AG09309 (cell line): Measurements from ENCODE around the gene DHX58.

Experiments used
- DNase-seq: peaks from one replicate; pipeline ENCODE4 v3.0.0-alpha.2; 2010; ENCODE audit warnings: low read depth
- H3K4me3 ChIP-seq: 2 replicates; pipeline ENCODE4 v1.5.1; 2011; ENCODE audit warnings: mild to moderate bottlenecking, low read depth, low read length, moderate library complexity; ENCODE audit not compliant: control insufficient read depth
- TF ChIP-seq, protein P1 (sequence below): IDR thresholded peaks from 2 replicates; pipeline ENCODE4 v1.5.1; 2011; ENCODE audit warnings: mild to moderate bottlenecking, low read depth, low read length, inconsistent platforms; ENCODE audit not compliant: insufficient read depth, control insufficient read depth; ENCODE audit errors: missing control alignments

Gene DHX58

GRCh38 chr17:42051645-42052044 is 60.9 kb downstream of the DHX58 start:
- no peak overlapping the region for H3K4me3 ChIP-seq
- TF ChIP-seq, protein P1, sequence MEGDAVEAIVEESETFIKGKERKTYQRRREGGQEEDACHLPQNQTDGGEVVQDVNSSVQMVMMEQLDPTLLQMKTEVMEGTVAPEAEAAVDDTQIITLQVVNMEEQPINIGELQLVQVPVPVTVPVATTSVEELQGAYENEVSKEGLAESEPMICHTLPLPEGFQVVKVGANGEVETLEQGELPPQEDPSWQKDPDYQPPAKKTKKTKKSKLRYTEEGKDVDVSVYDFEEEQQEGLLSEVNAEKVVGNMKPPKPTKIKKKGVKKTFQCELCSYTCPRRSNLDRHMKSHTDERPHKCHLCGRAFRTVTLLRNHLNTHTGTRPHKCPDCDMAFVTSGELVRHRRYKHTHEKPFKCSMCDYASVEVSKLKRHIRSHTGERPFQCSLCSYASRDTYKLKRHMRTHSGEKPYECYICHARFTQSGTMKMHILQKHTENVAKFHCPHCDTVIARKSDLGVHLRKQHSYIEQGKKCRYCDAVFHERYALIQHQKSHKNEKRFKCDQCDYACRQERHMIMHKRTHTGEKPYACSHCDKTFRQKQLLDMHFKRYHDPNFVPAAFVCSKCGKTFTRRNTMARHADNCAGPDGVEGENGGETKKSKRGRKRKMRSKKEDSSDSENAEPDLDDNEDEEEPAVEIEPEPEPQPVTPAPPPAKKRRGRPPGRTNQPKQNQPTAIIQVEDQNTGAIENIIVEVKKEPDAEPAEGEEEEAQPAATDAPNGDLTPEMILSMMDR: no peak
- DNase-seq: no peak
